Prostate gland (tissue), 2 donors: ENCODE data around the gene FOXL1.

Experiments used
- CTCF ChIP-seq, 4 experiments: fragments of 200-600 bp in 2 of 4; fragments of 450-650 bp in 2 of 4; sonication (generic) in 2 of 4; IDR thresholded peaks; 1 replicate in 3 of 4; 2 replicates in 1 of 4; pipeline ENCODE4 v1.5.1; 2016 to 2019; ENCODE audit warnings: antibody characterized with exemption in 4 of 4, mild to moderate bottlenecking in 2 of 4, moderate library complexity in 2 of 4
- POLR2A ChIP-seq: fragments of 450-650 bp; IDR thresholded peaks from one replicate; pipeline ENCODE4 v1.6.1; 2016; ENCODE audit warnings: antibody characterized with exemption, mild to moderate bottlenecking
- POLR2AphosphoS5 ChIP-seq: sonication (generic); formaldehyde crosslinking; IDR thresholded peaks from one replicate; pipeline ENCODE4 v1.6.1; 2017; ENCODE audit warnings: antibody characterized with exemption

- TF ChIP-seq POLR2AphosphoS5 = no peak
- no peak for TF ChIP-seq CTCF (IDR thresholded peaks at IDR 0.05)
- no peak for TF ChIP-seq POLR2A
Observed at GRCh38 chr16:86581458-86581857, 3.1 kb downstream of the FOXL1 start.
